ENCODE results near the gene POLA2. TPM values are rescaled to one million over a fixed set of nuclear protein-coding genes. Genes with fewer than 3 reads are reported as not detected.
A peak's percentile ranks its signal among the peaks of the same experiment; 100 is the strongest.

POLA2 gene
- polyA plus RNA-seq, 2 of the 4 experiments (the other 2 are of a cell fraction), result 34.5 to 52.3 TPM

DNA sequence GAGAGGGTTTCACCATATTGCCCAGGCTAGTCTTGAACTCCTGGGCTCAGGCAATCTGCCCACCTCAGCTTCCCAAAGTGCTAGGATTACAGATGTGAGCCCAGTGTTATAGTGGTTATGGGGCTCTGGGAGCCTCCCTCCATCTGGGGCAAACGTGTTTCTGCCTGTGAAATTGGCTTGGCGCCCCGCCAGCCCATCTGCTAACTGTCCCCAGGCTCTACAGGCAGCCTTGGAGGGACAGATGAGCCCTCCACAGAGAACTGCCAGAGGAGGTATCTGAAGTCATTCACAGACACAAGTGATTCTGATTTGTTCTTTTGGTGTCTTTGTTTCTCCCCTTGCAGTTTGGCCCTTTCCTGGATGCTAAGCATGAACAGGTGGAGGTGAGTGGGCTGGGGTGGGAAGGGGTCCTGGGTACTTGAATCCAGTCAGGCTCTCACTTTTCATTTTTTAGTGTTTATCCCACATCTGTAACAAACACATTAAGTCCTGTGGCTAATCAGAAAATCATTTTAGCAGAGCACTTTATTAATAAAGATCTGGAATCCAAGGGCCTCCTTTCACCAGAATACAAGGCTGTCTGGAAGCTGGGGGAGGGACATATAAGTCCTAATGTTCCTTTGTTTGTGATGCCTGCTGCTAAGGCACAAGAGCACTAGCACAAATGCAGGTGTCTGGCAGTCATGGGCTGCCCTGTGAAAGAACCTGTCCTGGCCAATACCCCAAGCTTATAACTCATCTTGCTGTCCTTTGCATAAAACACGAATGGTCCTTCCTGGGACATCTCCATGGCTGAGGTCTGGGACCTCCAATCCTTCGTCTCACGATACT is 27.2 kb downstream of the POLA2 start (continued):
- TF ChIP-seq, protein P1, sequence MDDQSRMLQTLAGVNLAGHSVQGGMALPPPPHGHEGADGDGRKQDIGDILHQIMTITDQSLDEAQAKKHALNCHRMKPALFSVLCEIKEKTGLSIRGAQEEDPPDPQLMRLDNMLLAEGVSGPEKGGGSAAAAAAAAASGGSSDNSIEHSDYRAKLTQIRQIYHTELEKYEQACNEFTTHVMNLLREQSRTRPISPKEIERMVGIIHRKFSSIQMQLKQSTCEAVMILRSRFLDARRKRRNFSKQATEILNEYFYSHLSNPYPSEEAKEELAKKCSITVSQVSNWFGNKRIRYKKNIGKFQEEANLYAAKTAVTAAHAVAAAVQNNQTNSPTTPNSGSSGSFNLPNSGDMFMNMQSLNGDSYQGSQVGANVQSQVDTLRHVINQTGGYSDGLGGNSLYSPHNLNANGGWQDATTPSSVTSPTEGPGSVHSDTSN (IDR thresholded peaks at IDR 0.05), result no peak
- TF ChIP-seq, protein P2, sequence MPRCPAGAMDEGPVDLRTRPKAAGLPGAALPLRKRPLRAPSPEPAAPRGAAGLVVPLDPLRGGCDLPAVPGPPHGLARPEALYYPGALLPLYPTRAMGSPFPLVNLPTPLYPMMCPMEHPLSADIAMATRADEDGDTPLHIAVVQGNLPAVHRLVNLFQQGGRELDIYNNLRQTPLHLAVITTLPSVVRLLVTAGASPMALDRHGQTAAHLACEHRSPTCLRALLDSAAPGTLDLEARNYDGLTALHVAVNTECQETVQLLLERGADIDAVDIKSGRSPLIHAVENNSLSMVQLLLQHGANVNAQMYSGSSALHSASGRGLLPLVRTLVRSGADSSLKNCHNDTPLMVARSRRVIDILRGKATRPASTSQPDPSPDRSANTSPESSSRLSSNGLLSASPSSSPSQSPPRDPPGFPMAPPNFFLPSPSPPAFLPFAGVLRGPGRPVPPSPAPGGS (IDR thresholded peaks at IDR 0.05), result no peak
- TF ChIP-seq RAD21 (conservative IDR thresholded peaks at IDR 0.05 in 1 of 2, IDR thresholded peaks at IDR 0.05 in 1 of 2) (no peak), JUNB (IDR thresholded peaks at IDR 0.05) (no peak), NFE2L2 (conservative IDR thresholded peaks at IDR 0.05; ENCODE audit: low read length) (no peak), HOXA7 (CRISPR knock-in tag; IDR thresholded peaks at IDR 0.05) (no peak)
- TF ChIP-seq, protein P3, sequence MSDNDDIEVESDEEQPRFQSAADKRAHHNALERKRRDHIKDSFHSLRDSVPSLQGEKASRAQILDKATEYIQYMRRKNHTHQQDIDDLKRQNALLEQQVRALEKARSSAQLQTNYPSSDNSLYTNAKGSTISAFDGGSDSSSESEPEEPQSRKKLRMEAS (IDR thresholded peaks at IDR 0.05), result no peak

DNA sequence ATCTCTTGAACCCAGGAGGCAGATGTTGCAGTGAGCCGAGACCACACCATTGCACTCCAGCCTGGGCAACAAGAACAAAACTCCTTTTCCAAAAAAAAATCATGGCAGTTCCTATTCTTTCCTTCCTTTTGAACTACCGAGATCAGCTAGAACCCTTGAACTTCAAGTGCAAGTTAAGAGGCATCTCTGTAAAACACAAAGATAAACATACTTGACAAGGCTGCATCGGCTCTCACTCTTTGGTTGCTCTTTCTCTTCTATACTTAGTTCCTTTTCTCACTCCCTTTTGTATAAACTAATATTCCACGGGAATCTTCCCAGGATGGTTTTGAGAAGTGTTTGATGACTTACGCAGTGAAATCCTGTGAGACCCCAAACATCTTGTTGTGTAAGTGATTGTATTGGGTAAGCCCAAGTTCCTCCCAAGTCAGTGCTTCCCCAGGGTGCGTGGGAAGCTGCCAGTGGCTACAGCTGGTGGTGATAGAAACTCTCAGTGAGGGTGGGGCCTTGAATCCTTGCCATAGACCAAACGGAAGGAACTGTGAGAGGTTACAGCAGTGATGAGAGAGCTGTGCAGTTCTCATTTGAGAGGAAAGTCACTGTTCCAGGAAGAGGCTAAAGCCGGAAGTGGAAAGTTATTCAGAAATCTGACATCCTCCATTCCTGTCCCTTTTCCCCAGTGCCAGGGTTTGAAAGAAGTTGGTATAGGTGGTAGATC is 28.8 kb downstream of the POLA2 start:
- Histone ChIP-seq H3K4me2 (peak overlapping the region; percentile 76), H3K4me1 (peaks cover 40% of the 10 kb centered on the region), H3K9me3 (no peaks in the 10 kb centered on the region), H3K27ac (peak overlapping the region; percentile 79 to 94), H3K4me3 (no peak overlapping the region)
- TF ChIP-seq RAD21 (conservative IDR thresholded peaks at IDR 0.05 in 1 of 2, IDR thresholded peaks at IDR 0.05 in 1 of 2), result no peak
- ATAC-seq (peak in 1 of 2 experiments; percentile 38; a peak in 3 of 6 replicates), DNase-seq (ENCODE audit: low read depth in 1 of 2, low spot score in 1 of 2) (peak in 1 of 2 experiments; percentile 49), FAIRE-seq (no peak)
- POLR2A ChIA-PET, result no interaction called here
- CTCF ChIA-PET, result interaction anchor here (0.6 to 78.3 kb wide), 5 partner anchors 10 to 179 kb away, joined by 3 to 3090 read pairs (median 6); partner anchors contain the start of genes CDC42EP2, DPF2, POLA2 and TIGD3
- 73% methylated on average over 8 of the region's 8 CpGs for WGBS (ENCODE audit: missing lambda C conversion rate)

DNA sequence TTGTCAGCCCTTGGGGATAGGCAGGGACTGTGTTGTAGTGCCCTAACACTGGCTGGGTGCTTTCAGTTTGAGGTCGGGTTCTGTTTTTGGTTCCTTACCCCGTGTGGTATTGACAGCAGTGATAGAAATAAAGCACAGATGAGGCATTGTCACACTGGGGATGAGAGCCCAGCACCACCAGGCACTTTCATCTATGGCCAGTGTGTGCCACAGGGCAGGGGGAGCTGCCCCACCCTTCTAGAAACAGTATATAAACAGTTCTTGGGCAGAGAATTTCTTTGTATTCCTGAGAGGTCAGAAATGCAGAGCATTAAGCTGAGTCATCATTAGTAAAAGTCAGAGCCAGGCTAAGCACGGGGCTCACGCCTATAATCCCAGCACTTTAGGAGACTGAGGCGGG is 29.9 kb downstream of the POLA2 start:
- Histone ChIP-seq H3K4me1 (peaks cover 47% of the 10 kb centered on the region), H3K27ac (peak overlapping the region; percentile 79 to 94), H3K4me3 (peak overlapping the region; percentile 21; the same call in 1 of the 3 replicates), H3K9me3 (no peaks in the 10 kb centered on the region), H3K4me2 (peak overlapping the region; percentile 76)
- ChIA-PET POLR2A (interaction anchor here (0.5 to 1.4 kb wide), 3 partner anchors 19 to 24 kb away, joined by 4 to 7 read pairs (median 5); partner anchors contain the start of gene CDC42EP2), CTCF (interaction anchor here (76.3 to 78.3 kb wide), 2 partner anchors 11 to 24 kb away, joined by 3090 read pairs; partner anchors contain the start of genes CDC42EP2, DPF2, POLA2 and TIGD3)
- DNase-seq (ENCODE audit: low read depth in 1 of 2, low spot score in 1 of 2), result peak in 1 of 2 experiments; percentile 54
- WGBS (ENCODE audit: missing lambda C conversion rate), result 25% methylated on average over 5 of the region's 5 CpGs
- ATAC-seq, result peak; percentile 60 to 78
- no peak for FAIRE-seq
- no peak for TF ChIP-seq KDM5A (IDR thresholded peaks at IDR 0.05)
- TF ChIP-seq, protein P2 (IDR thresholded peaks at IDR 0.05), result no peak
- TF ChIP-seq NFE2L2 (conservative IDR thresholded peaks at IDR 0.05; ENCODE audit: low read length), result peak; percentile 57; the same call in 1 of the 2 replicates
- no peak for TF ChIP-seq CEBPB (IDR thresholded peaks at IDR 0.05)
- TF ChIP-seq, protein P4, sequence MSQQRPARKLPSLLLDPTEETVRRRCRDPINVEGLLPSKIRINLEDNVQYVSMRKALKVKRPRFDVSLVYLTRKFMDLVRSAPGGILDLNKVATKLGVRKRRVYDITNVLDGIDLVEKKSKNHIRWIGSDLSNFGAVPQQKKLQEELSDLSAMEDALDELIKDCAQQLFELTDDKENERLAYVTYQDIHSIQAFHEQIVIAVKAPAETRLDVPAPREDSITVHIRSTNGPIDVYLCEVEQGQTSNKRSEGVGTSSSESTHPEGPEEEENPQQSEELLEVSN (IDR thresholded peaks at IDR 0.05; ENCODE audit: borderline replicate concordance, low read depth), result 0 out of 2 replicates have a peak, but pooled peaks have one; percentile 41
- no peak for TF ChIP-seq ZC3H11A (IDR thresholded peaks at IDR 0.05)
- TF ChIP-seq FOSL2 (IDR thresholded peaks at IDR 0.05), result no peak
- TF ChIP-seq FOSL2 (CRISPR knock-in tag; IDR thresholded peaks at IDR 0.05), result peak; percentile 59
- peak; percentile 100 for TF ChIP-seq MAFK (IDR thresholded peaks at IDR 0.05; ENCODE audit: partially characterized antibody)
- TF ChIP-seq ZNF302 (CRISPR knock-in tag; IDR thresholded peaks at IDR 0.05), result no peak
- TF ChIP-seq, protein P5, sequence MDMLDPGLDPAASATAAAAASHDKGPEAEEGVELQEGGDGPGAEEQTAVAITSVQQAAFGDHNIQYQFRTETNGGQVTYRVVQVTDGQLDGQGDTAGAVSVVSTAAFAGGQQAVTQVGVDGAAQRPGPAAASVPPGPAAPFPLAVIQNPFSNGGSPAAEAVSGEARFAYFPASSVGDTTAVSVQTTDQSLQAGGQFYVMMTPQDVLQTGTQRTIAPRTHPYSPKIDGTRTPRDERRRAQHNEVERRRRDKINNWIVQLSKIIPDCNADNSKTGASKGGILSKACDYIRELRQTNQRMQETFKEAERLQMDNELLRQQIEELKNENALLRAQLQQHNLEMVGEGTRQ (IDR thresholded peaks at IDR 0.05), result no peak

Measured in A549 (cell line).